ENCODE measurements around the gene CFHR5.

GRCh38 chr1:196933531-196934189 lies 43.7 kb upstream of the CFHR5 start:
- TF ChIP-seq, protein P1, sequence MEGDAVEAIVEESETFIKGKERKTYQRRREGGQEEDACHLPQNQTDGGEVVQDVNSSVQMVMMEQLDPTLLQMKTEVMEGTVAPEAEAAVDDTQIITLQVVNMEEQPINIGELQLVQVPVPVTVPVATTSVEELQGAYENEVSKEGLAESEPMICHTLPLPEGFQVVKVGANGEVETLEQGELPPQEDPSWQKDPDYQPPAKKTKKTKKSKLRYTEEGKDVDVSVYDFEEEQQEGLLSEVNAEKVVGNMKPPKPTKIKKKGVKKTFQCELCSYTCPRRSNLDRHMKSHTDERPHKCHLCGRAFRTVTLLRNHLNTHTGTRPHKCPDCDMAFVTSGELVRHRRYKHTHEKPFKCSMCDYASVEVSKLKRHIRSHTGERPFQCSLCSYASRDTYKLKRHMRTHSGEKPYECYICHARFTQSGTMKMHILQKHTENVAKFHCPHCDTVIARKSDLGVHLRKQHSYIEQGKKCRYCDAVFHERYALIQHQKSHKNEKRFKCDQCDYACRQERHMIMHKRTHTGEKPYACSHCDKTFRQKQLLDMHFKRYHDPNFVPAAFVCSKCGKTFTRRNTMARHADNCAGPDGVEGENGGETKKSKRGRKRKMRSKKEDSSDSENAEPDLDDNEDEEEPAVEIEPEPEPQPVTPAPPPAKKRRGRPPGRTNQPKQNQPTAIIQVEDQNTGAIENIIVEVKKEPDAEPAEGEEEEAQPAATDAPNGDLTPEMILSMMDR (conservative IDR thresholded peaks at IDR 0.05), result peak; percentile 47
- TF ChIP-seq ZFX (IDR thresholded peaks at IDR 0.05), result 0 out of 2 replicates have a peak, but pooled peaks have one; percentile 22

Measured in C4-2B (cell line).